Spleen (tissue), 11 donors: ENCODE data around the gene FBXO31. TPM values are rescaled to one million over a fixed set of nuclear protein-coding genes. Genes with fewer than 3 reads are reported as not detected.

Experiments
- DNase-seq: peaks from one replicate; pipeline ENCODE4 v3.0.0-alpha.2; 2020
- H3K27ac ChIP-seq, 8 donors: fragments of 200-600 bp; sonication (generic) in 7 of 8; 1 replicate in 4 of 8; 2 replicates in 4 of 8; pipeline versions ENCODE4 v1.5.0 to v1.8.0; 2016 to 2021; ENCODE audit warnings: inconsistent platforms in 4 of 8, mild to moderate bottlenecking in 4 of 8, moderate library complexity in 1 of 8
- H3K27me3 ChIP-seq, 7 donors: fragments of 200-600 bp; sonication (generic) in 6 of 7; replicated peaks in 1 of 7; 1 replicate in 4 of 7; 2 replicates in 3 of 7; pipeline versions ENCODE4 v1.5.0 to v1.8.0; 2016 to 2021; ENCODE audit warnings: inconsistent platforms in 3 of 7, mild to moderate bottlenecking in 1 of 7
- H3K36me3 ChIP-seq, 6 donors: fragments of 200-600 bp; sonication (generic) in 5 of 6; 1 replicate in 4 of 6; 2 replicates in 2 of 6; pipeline versions ENCODE4 v1.5.0 to v1.8.0; 2016 to 2021; ENCODE audit warnings: inconsistent platforms in 2 of 6
- H3K4me1 ChIP-seq, 6 donors: fragments of 200-600 bp; sonication (generic) in 5 of 6; 1 replicate in 3 of 6; 2 replicates in 3 of 6; pipeline versions ENCODE4 v1.5.0 to v1.8.0; 2016 to 2021; ENCODE audit warnings: inconsistent platforms in 3 of 6
- H3K4me3 ChIP-seq, 8 donors: fragments of 200-600 bp; sonication (generic) in 7 of 8; 1 replicate in 4 of 8; 2 replicates in 4 of 8; pipeline versions ENCODE4 v1.5.0 to v1.8.0; 2016 to 2021; ENCODE audit warnings: inconsistent platforms in 4 of 8, mild to moderate bottlenecking in 4 of 8, moderate library complexity in 2 of 8
- H3K9me3 ChIP-seq, 8 donors: fragments of 200-600 bp; sonication (generic) in 7 of 8; 1 replicate in 4 of 8; 2 replicates in 4 of 8; pipeline versions ENCODE4 v1.5.0 to v1.8.0; 2016 to 2021; ENCODE audit warnings: inconsistent platforms in 4 of 8
- POLR2A ChIP-seq, 3 donors: fragments of 450-650 bp; IDR thresholded peaks; one replicate each; pipeline ENCODE4 v1.5.1; 2017; ENCODE audit warnings: antibody characterized with exemption in 3 of 3, mild to moderate bottlenecking in 1 of 3
- POLR2AphosphoS5 ChIP-seq, 3 donors: sonication (generic); formaldehyde crosslinking; IDR thresholded peaks; one replicate each; pipeline ENCODE4 v1.5.1; 2017; ENCODE audit warnings: antibody characterized with exemption in 3 of 3
- WGBS, 5 donors: extraction: QIAGEN DNeasy Blood & Tissue Kit in 3 of 5; methylation state at CpG; one replicate each; pipeline versions ENCODE4 v1.1.5 to v1.1.7; 2013 to 2018; 5-methylcytosine and 5-hydroxymethylcytosine counted together
- intact Hi-C: fragments of 100-400 bp; cut with DNase I; formaldehyde crosslinking; loops from one replicate; pipeline ENCODE4 v1.15.0; 2023; ENCODE audit warnings: low total_unique reads
- polyA plus RNA-seq, 3 donors: library from polyadenylated mRNA; stranded (reverse); fragments of 200-250 nt; gene quantifications; one replicate each; pipeline ENCODE4 v1.2.1, GENCODE V29; 2013
- total RNA-seq, 7 donors: library from RNA; depleted of rRNA in 3 of 7; stranded (reverse); fragments of >200 nt in 3 of 7; fragmentation: NEBNext Ultra II Directional in 4 of 7; extraction: Animal tissue kit (Norgen Biotek cat#: 25700) in 4 of 7; gene quantifications; one replicate each; pipeline versions ENCODE4 v1.1.0 to v1.2.1, GENCODE V29; 2016 to 2021
- TF ChIP-seq, protein P1 (sequence below), 11 experiments: fragments of 200-600 bp in 7 of 11; fragments of 450-650 bp in 4 of 11; sonication (generic) in 4 of 11; IDR thresholded peaks in 8 of 11; conservative IDR thresholded peaks in 3 of 11; 1 replicate in 7 of 11; 2 replicates in 4 of 11; pipeline versions ENCODE4 v1.4.0 to v1.8.0; 2016 to 2021; ENCODE audit warnings: antibody characterized with exemption in 11 of 11, inconsistent platforms in 4 of 11, mild to moderate bottlenecking in 1 of 11
- donor health status: healthy with polysubstance abuse.
- donor health status: DM: no; HTN: no; CAD: no; lungs with moderate emphysema.
- donor health status: DM: no; HTN: no; CAD: no.
- donor health status: Bipolar disorder and iron deficiency.
- donor health status: healthy.
- donor health status: DM: no; HTN: no; CAD: no.
- donor health status: DM: yes; HTN: yes; CAD: no.

FBXO31 gene
- total and polyA plus RNA-seq, 10 donors, result 7.9 to 30.6 (median 26.7) TPM

DNA sequence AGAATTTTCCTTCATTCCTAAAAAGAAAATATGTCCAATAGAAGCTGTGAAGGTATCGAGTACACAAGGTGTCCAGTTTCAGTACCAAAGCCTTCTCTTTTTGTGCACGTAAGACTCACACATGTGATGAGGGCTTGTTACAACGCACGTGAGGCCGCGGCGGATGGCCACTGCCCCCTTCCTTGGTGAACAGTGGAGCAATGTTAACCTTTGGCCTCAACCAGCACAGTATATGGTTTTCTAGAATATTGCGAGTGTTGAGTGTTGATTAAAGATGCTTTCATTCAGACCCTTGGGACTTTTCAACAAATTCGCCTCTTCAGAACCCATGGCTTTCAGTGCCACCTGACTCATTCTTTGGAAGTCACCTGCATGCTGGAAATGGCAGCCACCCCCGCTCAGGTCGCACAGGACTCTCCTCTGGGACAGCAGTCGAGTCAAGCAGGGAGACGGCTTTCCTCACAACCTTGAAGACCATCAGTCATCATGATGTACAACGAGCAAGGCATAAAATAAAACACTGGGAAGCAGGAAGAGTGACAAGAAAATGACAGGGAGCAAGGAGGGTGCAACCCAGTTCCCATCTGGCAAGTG, 23.0 kb upstream of the FBXO31 start:
- Histone ChIP-seq H3K9me3 (no peaks in the 10 kb centered on the region), H3K4me1 (peaks cover 0 to 23% (median 19%) of the 10 kb centered on the region in 6 donors), H3K36me3 (peaks cover 0 to 90% (median 54%) of the 10 kb centered on the region in 6 donors), H3K27me3 (no peaks in the 10 kb centered on the region), H3K4me3 (no peak overlapping the region), H3K27ac (peak overlapping the region in 7 of 8 donors; percentile 36 to 83 (median 79))
- peak; percentile 70 for DNase-seq
- TF ChIP-seq, protein P1, sequence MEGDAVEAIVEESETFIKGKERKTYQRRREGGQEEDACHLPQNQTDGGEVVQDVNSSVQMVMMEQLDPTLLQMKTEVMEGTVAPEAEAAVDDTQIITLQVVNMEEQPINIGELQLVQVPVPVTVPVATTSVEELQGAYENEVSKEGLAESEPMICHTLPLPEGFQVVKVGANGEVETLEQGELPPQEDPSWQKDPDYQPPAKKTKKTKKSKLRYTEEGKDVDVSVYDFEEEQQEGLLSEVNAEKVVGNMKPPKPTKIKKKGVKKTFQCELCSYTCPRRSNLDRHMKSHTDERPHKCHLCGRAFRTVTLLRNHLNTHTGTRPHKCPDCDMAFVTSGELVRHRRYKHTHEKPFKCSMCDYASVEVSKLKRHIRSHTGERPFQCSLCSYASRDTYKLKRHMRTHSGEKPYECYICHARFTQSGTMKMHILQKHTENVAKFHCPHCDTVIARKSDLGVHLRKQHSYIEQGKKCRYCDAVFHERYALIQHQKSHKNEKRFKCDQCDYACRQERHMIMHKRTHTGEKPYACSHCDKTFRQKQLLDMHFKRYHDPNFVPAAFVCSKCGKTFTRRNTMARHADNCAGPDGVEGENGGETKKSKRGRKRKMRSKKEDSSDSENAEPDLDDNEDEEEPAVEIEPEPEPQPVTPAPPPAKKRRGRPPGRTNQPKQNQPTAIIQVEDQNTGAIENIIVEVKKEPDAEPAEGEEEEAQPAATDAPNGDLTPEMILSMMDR (IDR thresholded peaks at IDR 0.05 in 8 of 11, conservative IDR thresholded peaks at IDR 0.05 in 3 of 11), result no peak
- TF ChIP-seq POLR2AphosphoS5 (IDR thresholded peaks at IDR 0.05) (peak in 1 of 3 donors; percentile 35), POLR2A (IDR thresholded peaks at IDR 0.05) (no peak)
- intact Hi-C loops, result no loop called here
- WGBS, 5 donors, result 85 to 94% (median 91%) methylated on average over 14 of the region's 14 CpGs

- Histone ChIP-seq H3K27me3 (no peaks in the 10 kb centered on the region), H3K9me3 (no peaks in the 10 kb centered on the region), H3K36me3 (peaks cover 0 to 90% (median 55%) of the 10 kb centered on the region in 6 donors), H3K4me1 (peaks cover 0 to 23% (median 19%) of the 10 kb centered on the region in 6 donors), H3K4me3 (no peak overlapping the region), H3K27ac (no peak overlapping the region)
- intact Hi-C loops, result no loop called here
- peak; percentile 65 for DNase-seq
- 90 to 96% (median 94%) methylated on average over 19 of the region's 19 CpGs for WGBS, 5 donors
- TF ChIP-seq POLR2AphosphoS5 (IDR thresholded peaks at IDR 0.05) (peak; percentile 13 to 41 (median 15)), POLR2A (IDR thresholded peaks at IDR 0.05) (no peak)
These were observed 21.4 kb upstream of the FBXO31 start for GRCh38 chr16:87404764-87405625.

GRCh38 chr16:87395181-87395842, 11.7 kb upstream of the FBXO31 start:
- WGBS, 5 donors, result 76 to 89% (median 80%) methylated on average over 7 of the region's 7 CpGs

DNA sequence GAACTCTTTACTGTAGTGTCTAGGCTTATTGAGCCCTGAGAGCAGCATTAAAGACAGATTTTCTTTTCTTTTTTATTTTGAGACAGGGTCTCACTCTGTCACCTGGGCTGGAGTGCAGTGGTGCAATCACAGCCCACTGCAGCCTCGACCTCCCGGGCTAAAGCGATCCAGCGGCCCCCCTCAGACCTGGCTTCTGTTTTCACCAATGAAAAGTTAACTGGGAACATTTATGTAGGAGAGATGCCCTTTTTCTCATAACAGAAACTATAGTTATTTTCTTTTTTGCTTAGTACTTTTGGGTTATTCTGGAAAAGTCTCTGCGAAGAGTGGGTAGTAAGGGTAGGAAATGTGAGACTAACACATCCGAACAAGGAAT, 10.1 kb upstream of the FBXO31 start:
- H3K9me3 ChIP-seq, result no peaks in the 10 kb centered on the region
- peaks cover 24 to 80% (median 49%) of the 10 kb centered on the region in 6 donors for H3K4me1 ChIP-seq
- H3K27me3 ChIP-seq, result no peaks in the 10 kb centered on the region
- peak overlapping the region in 5 of 8 donors; percentile 97 to 99 (median 98) for H3K27ac ChIP-seq
- 89 to 93% (median 91%) methylated on average over 6 of the region's 6 CpGs for WGBS, 5 donors
- H3K4me3 ChIP-seq, result peak overlapping the region in 7 of 8 donors; percentile 50 to 82 (median 69)
- intact Hi-C loops, result no loop called here
- no peak for DNase-seq
- peaks cover 0 to 24% (median 4%) of the 10 kb centered on the region in 6 donors for H3K36me3 ChIP-seq
- TF ChIP-seq POLR2A (IDR thresholded peaks at IDR 0.05) (no peak), POLR2AphosphoS5 (IDR thresholded peaks at IDR 0.05) (no peak)
- TF ChIP-seq, protein P1 (IDR thresholded peaks at IDR 0.05 in 8 of 11, conservative IDR thresholded peaks at IDR 0.05 in 3 of 11), result no peak

More at GRCh38 chr16:87395181-87395842, 11.7 kb upstream of the FBXO31 start:
- intact Hi-C loops, result no loop called here
- Histone ChIP-seq H3K9me3 (no peaks in the 10 kb centered on the region), H3K27me3 (no peaks in the 10 kb centered on the region), H3K4me1 (peaks cover 21 to 69% (median 42%) of the 10 kb centered on the region in 6 donors), H3K27ac (no peak overlapping the region), H3K36me3 (peaks cover 4 to 40% (median 18%) of the 10 kb centered on the region in 6 donors), H3K4me3 (no peak overlapping the region)
- TF ChIP-seq, protein P1 (IDR thresholded peaks at IDR 0.05 in 8 of 11, conservative IDR thresholded peaks at IDR 0.05 in 3 of 11), result no peak
- no peak for TF ChIP-seq POLR2AphosphoS5 (IDR thresholded peaks at IDR 0.05)
- no peak for DNase-seq
